Activated T-helper 1 cell treated with anti-CD3 and anti-CD28 coated beads, Interleukin-2, amount 50 U/mL, for 16 hours (primary cell): ENCODE results near the gene PROZ.

ENCODE experiments used
- DNase-seq, 2 donors: peaks; one replicate each; pipeline ENCODE4 v3.0.0-alpha.2; 2020; ENCODE audit warnings: low read depth in 1 of 2, low spot score in 1 of 2

The PROZ gene

DNA sequence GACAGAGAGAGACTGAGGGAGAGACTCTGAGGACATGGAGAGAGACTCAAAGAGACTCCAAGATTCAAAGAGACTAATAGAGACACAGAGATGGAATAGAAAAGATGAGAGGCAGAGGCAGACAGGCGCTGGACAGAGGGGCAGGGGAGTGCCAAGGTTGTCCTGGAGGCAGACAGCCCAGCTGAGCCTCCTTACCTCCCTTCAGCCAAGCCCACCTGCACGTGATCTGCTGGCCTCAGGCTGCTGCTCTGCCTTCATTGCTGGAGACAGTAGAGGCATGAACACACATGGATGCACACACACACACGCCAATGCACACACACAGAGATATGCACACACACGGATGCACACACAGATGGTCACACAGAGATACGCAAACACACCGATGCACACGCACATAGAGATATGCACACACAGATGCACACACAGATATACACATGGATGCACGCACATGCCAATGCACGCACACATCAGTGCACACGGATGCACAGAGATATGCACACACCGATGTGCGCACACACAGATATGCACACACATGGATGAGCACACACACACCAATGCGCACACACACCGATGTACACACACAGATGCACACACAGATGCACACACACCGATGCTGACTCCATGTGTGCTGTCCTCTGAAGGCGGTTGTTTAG is 39.2 kb upstream of the PROZ start:
- no peak for DNase-seq

DNA sequence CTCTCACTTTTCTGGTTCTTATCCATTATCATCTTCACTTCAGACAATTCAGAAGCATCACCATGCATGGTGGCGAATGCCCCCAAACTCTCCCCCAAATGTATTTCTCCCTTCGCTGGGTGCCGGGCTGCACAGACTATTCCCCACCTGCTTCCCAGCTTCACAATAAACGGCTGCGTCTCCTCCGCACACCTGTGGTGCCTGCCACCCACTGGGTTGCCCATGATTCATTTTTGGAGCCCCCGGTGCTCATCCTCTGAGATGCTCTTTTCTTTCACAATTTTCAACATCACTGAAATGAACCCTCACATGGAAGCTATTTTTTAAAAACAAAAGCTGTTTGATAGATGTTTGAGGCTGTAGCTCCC is 38.6 kb upstream of the PROZ start:
- DNase-seq: no peak

DNA sequence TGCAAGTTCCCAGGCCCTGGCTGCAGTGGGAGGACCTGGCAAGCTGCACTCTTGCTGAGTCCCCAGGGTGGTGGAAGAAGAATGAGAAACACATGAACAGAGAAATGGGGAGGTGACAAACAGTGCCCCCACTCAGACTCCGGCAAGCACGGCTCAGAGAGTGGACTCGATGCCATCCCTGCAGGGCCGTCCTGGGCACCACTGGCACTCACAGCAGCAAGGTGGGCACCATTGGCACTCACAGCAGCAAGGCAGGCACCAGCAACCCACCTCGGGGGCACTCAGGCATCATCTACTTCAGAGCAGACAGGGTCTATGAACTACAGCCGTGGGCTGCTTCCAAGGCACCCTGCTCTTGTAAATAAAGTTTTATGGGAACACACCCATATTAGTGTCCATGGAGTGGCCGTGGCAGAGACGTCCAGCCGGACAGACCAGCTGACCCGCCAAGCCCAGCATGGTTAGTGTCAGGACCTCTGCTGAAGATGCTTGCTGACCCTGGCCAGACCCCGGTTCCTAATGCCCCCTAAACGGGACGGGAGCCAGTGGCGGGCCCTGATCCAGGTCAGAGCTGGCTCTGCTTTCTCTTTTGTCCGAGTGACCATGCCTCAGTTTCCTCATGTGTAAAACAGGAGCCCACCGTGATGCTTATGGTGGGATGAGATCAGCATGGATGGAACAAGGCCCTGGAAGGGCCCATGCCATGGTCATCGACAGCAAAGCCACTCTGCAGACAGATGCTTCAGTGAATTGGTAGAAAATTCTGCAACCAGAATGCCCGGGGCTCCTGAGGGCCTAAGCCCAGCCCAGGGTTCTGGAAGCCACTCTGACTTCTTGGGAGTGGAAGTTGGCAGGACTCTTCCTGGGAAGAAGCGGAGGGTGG is 37.9 kb upstream of the PROZ start:
- DNase-seq: no peak

DNA sequence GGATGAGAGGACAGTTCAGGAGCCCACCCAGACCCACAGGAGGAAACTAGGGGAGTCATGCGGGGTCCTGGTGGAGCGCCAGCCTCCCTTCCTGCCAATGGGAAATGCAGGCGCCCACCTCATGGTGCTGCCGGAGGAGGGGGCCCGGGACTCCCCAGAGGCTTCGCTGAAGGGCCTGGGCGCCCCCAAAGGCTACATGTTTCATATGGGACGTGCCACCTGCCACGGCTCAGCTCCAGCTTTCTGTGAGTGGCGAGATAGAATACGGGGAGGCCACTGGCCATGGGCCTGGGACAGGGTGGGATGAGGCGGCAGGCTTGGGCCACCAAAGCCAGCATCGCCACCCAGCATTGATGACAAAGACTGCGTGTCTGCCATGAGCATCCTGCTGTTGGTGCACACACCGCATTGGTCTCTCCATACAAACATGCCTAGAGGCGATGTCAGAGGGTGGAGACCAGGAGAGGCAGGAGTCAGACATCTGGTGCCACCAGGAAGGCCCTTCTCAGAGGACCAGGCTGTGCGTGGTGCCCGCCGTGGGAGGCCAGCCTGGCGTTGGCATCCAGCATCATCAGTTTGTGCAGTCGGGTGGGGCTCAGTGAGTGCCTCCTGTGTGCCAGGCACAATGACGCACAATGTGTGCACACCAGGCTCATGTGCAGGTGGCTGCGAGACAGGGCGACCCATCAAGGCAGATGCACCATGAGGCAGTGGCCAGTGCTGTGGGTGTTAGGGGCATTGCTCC is 37.1 kb upstream of the PROZ start:
- no peak for DNase-seq

DNA sequence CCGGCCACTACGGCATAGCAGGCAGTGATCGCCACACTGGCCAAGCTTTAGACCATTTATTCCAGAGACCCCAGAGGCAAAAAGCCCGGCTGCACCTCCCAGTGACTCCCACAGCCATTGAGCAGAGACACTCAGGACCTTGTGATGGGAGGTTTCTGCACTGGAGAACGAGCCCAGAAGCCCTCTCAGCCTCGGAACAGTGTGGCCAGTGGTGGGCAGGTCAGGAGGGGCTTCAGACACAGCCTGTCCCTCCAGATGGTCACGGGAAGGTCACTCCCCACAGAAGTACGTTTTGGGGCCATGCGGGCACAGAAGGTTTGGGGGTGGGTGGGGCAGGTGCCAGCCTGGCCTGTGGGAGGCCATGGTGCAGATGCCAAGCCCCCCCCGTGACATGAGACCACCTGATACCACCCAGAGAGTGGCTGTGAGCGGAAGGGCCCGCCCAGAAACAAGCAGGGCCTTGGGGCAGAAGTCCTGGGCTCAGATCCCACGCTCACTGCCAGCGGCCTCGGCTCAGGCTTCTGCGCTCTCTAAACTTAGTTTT is 36.4 kb upstream of the PROZ start:
- no peak for DNase-seq

DNA sequence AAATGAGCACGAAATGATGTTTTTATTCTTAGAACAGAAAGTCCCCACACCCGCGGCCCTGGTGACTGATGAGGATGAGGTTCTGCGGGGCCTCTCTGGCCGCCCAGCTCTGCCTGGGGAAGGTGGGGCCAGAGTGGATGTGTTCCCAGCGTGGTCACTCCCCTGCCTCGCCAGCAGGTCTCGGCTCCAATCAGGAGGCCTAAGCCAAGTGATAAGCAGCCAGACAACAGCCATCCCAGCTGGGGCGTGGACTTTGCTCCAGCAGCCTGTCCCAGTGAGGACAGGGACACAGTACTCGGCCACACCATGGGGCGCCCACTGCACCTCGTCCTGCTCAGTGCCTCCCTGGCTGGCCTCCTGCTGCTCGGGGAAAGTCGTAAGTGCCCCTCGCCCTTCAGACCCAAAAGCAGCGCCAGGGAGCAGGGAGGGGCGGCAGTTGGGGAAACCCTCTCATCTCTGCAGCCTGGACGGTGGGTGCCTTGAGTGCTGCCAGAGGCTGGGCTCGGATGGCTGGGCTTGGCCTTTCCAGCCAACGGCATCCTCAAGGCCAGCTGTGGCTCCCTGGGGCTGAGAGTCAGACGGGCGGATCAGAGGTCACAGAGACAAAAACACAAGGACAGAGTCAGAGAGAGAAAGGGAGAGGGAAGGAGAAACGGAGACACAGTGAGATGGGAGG is 35.8 kb upstream of the PROZ start, which contains the start of gene F10:
Gene F10 (plus strand): TSS at position 250 of the 676 bp plus-strand sequence. CDS start 57 bp downstream, at position 307.
- DNase-seq: no peak

DNA sequence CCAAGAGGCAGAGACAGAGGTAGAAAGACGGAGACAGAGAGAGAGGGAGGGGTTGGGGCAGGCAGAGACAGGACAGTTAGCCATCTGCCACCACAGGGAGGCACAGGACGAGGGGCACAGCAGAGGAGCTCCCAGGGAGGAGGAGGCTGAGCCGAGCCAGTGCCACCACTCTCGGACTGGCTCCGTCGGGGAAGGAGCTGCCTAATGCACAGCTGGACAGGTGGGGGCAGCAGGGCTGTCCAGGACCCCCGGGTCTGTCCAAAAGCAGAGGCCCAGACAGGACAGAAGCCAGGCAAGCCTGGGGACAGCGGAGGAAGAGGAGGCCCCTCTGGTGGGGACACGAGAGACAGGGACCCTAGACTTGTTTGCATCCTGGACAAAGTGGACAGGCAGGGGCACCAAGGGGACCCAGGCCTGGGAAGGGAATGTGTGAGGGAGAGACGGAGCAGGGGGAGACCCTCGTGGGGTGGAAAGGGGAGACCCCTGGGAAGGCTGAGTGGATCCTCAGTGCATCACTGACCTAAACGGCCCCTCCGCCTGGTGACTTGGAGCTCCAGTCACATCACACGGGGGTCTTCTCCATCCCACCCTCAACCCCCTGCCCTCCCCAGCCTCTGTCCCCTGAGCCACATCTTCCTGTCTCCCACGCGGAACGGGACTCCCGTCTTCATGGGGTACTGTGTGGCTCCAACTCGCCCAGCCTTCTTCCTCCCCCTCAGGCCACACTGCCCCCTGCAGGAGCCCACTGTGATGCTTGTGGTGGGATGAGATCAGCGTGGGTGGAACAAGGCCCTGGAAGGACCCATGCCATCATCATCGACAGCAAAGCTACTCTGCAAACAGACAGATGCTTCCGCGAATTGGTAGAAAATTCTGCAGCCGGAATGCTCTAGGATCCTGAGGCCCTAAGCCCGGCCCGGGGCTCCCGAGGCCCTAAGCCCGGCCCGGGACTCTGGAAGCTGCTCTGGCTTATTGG is 34.9 kb upstream of the PROZ start:
- DNase-seq: no peak

DNA sequence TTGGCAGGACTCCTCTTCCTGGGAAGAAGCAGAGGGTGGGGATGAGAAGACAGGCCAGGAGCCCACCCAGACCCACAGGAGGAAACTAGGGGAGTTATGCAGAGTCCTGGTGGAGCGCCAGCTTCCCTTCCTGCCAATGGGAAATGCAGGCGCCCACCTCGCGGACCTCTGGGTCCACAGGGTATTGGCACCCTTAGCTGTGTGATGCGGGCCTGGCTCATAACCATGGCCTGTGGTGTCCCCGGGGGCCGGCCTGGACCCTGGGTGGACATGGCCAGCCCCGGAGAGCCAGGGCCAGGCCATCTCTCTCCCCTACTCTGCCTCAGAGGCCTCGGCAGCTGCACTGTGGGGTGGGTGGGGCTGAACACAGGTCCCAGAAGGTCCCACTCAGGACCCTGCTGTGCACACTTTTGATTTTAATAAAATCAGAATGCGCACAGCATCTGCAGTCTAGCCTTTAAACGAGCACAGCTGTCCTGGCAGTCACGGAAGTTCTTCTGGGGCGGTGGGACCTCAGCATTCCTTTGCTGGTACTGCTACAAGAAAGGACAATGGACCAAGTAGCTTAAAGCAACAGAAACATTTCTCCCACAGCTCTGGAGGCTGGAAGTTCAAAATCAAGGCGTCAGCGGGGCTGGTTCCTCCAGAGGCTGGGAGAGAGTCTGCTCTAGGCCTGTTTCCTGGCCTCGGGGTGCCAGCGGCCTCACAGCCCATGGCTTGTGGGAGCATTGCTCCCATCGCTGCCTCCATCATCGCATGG is 34.1 kb upstream of the PROZ start:
- DNase-seq: no peak

DNA sequence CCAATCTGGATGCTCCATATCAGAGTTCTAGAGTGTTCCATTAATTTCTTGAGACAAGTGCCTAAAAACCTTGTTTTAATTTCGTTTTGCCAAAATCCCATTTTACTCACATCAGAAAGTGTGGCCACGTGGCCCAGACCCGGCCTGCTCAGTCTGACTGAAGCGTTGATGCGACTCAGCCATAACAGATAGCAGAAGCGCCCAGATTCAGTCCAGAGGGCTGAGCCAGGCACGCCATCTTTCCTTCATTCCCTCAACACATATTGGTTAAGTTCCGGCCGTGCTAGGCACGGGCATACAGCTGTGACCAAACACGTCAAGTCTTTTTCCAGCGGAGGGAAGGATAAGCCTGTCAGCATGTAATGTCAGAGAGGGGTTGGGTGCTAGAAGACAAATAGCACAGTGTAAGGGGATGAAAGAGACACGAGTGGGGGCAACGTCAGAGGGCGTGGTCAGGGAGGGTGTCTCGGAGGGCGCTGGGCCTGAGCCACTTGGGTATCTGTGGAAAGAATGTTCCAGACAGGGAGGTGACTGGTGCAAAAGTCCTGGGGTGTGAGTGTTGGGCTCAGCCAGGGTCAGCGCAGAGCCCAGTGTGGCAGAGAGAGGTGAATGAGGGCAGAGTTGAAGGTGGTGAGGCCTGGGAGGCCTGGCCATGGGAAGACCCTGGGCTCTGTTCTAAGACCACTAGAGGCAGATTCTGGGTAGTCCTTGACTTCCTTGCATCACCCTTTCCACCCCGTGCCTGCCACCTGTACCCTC is 32.8 kb upstream of the PROZ start:
- no peak for DNase-seq

DNA sequence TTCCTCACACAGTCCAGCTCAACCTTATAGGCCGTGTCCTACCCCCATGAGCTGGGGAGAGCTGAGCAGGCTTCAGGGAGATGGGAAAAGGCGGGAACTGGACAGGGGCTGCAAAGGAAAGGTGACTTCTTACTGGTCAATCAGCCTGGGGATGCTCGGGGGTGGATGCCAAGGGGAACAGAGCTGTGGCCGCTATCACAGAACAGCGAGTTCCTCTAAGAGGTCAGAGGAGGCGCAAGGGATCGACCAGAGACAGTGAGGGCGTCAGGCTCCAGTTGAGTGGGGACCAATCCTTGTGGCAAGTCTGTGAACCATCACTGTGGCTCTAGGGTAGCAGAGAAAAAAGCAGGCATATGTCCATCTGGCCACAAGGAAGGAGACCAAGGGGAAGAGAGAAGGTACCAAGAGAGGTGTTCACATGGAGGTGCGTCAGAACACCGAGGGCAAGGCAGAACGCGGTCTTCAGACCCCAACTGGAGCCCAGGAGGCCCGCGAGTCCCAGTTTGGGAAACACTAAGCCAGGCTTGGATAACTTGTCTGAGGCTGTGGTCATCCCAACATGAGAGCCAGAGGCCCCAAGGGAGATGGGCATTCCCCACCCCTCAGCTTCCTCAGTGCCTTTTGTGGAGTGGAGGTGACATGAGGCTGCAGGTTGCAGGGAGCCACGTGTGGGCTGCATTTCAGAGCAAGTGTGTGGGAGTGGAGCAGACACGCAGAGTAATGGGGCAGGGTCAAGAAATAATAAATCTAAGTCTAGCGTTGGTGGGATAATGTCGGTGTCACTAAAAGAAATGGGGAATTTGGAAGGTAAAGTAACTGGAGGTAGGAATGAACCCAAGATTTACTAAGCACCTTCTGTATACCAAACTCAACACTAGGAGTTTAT is 31.9 kb upstream of the PROZ start:
- no peak for DNase-seq

DNA sequence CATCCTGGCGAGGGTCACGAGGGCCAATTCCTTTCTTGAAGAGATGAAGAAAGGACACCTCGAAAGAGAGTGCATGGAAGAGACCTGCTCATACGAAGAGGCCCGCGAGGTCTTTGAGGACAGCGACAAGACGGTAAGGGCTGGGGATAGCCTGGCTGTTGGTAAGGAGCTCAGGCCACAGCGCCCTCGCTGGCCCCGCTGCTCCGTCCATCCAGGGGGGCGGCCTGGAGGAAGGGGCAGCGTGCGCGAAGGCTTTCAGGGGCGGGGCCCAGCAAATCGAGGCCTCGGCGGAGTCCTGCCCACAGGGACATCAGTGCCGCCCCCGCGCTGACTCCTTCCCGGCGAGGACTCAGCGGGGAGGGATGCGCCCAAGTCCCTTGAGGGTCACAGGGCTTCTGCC is 29.0 kb upstream of the PROZ start:
- DNase-seq: no peak

DNA sequence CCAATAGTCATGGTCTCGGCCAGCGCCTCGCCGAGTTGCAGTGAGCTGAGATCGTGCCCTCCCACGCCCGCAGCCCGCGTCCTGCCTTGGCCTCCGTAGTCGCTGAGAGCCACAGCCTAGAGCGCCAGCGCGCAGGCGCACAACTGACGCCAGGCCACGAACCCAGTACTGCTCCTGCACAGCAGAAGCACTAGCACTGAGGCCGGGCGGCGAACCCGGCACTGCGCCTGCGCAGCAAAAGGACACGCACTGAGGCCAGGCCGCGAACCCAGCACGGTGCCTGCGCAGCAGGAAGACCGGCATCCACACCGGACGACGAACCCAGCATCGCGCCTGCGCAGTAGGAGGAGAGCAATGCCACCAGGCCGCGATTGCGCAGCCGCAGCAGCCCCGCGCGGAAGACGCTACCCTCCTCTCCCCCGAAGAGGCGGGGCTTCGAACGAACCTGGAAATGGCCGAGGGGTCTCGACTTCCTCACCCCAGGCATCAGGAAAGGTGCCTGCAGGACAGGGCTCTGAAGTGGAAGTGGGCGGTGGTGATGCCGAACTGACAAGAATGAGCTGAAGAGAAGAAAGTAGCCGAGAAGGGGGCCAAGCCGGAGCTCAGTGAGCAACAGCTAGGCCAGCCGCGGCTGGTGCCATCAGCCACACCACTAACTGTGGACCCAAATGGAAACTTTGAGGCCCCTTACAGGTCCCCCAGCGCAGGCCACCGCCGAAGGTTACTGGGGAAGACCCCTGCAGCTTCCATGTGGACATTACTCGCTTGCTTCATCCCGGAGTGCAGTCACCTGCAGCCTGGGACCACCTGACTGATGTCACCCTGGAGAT is 28.3 kb upstream of the PROZ start:
- no peak for DNase-seq

DNA sequence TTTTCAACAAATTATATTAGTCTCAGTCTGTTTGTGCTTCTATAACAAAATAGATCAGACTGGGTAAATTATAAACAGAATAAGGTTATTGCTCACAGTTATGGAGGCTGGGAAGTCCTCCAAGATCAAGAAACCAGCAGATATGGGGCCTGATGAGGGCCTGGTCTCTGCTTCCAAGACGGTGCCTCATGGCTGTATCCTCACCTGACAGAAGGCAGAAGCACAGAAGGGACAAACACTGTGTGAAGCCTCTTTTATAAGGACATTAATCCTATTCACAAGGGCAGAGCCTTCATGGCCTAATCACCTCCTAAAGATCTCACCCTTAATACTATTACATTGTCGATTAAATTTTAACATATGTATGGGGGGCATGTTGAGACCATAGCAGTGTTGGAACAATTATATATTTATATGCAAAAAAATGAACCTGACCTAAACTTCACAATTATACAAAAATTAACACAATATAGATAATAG is 23.1 kb upstream of the PROZ start:
- no peak for DNase-seq

DNA sequence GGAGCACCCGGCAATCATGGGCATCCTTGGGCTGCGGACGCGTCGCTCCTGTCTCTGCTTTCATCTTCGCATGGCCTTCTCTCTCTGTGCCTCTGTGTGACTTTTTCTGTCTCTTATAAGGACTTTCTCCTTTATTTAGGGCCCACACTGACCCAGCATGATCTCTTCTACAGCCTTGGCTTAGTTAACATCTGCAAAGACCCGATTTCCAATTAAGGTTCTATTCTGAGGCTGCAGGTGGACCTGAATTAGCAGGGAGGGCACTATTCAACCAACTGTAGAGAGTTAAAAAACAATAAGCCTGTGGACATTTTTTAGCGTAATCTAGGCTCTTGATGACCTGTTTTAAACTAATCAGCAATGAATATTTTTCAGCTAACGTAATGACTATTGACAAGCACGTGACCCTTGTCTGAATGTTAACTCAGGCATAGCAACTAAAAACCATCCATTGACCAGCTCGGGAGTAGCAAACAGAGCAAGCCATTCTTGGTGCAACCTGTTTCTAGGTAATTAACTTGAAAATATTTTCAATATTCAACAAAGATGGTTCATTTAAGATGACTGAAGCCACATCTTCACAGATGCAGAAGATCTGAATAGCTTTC is 20.7 kb upstream of the PROZ start:
- no peak for DNase-seq

DNA sequence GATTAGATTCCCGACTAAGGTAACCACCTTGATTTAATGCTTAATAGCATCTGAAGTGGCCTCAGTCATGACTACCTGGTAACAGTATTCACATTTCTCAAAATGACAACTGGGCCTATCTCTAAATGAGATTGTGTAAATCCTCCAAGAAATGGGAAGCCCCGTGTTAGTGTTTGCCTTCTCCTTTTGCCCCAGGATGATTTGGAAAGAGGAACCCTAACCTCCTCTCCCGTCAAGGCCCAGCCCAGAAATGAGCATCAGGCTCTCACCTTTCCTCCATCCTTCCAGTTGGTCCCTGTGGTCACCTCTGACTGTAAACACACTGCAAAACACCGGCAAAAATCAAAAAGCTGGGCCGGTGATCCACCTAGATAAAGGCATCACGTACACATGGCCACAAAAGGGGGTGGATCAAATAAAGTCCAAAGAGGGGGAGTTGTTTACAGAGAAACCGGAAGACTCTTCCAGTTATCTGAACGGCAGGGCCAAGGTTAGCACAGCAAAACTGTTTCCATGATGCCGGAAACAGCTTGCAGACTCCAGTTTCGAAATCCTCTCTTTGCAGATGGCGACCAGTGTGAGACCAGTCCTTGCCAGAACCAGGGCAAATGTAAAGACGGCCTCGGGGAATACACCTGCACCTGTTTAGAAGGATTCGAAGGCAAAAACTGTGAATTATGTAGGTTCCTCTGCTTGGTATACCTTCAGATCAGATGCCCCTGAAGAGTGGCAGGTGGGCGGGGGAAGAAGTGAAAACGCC is 19.5 kb upstream of the PROZ start:
- DNase-seq: no peak
